Suprapubic skin (tissue), 4 donors: ENCODE measurements around the gene KL. TPM values are rescaled to one million over a fixed set of nuclear protein-coding genes. Genes with fewer than 3 reads are reported as not detected.

Source experiments
- DNase-seq, 2 donors: peaks; one replicate each; pipeline ENCODE4 v3.0.0-alpha.2; 2019; ENCODE audit warnings: low spot score in 2 of 2
- H3K27ac ChIP-seq: fragments of 200-600 bp; sonication (generic); one replicate; pipeline ENCODE4 v1.5.1; 2019
- H3K27me3 ChIP-seq: fragments of 200-600 bp; sonication (generic); one replicate; pipeline ENCODE4 v1.5.1; 2019
- H3K36me3 ChIP-seq: fragments of 200-600 bp; sonication (generic); one replicate; pipeline ENCODE4 v1.5.1; 2019
- H3K4me1 ChIP-seq: fragments of 200-600 bp; sonication (generic); one replicate; pipeline ENCODE4 v1.5.1; 2019
- H3K4me3 ChIP-seq: fragments of 200-600 bp; sonication (generic); one replicate; pipeline ENCODE4 v1.5.1; 2019; ENCODE audit warnings: mild to moderate bottlenecking
- H3K9me3 ChIP-seq: fragments of 200-600 bp; sonication (generic); one replicate; pipeline ENCODE4 v1.5.1; 2019
- EP300 ChIP-seq: sonication (generic); formaldehyde crosslinking; IDR thresholded peaks from one replicate; pipeline ENCODE4 v1.6.1; 2017; ENCODE audit warnings: antibody characterized with exemption
- POLR2A ChIP-seq, 2 donors: fragments of 450-650 bp; IDR thresholded peaks; one replicate each; pipeline ENCODE4 v1.6.1; 2017; ENCODE audit warnings: antibody characterized with exemption in 2 of 2, mild to moderate bottlenecking in 2 of 2, moderate library complexity in 2 of 2
- POLR2AphosphoS5 ChIP-seq, 3 donors: sonication (generic); formaldehyde crosslinking; IDR thresholded peaks; one replicate each; pipeline ENCODE4 v1.6.1; 2017; ENCODE audit warnings: antibody characterized with exemption in 3 of 3
- WGBS: methylation state at CpG from one replicate; pipeline ENCODE4 v1.1.5; 2018; 5-methylcytosine and 5-hydroxymethylcytosine counted together
- total RNA-seq, 4 donors: library from RNA; depleted of rRNA; stranded (reverse); fragments of >200 nt; gene quantifications; one replicate each; pipeline ENCODE4 v1.1.0, GENCODE V29; 2016
- TF ChIP-seq, protein P1 (sequence below), 2 donors: fragments of 200-600 bp in 1 of 2; fragments of 450-650 bp in 1 of 2; sonication (generic) in 1 of 2; IDR thresholded peaks; one replicate each; pipeline ENCODE4 v1.5.1; 2016 to 2019; ENCODE audit warnings: antibody characterized with exemption in 2 of 2, mild to moderate bottlenecking in 1 of 2, moderate library complexity in 1 of 2

KL gene
- total RNA-seq, 4 donors from 2014 or later = 0.95 to 1.6 (median 1.6) TPM

DNA sequence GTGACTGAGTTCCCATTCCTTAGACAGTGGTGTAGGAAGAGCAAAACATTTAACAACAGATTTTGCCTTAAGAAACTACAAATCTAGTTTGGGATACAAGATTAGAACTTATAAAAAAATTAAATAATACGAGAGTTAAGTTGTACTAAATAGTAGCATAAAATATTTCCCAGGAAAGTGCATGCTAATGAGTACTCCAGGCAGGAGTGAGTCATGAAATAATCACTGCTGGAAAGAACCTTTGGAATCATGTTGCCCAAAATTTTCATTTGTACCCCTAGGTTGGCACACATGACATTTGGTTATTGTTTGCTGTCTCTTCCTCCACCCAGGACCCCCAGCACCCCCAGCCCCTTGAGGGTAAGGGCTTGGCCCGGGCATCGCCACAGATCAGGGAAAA is 26.3 kb upstream of the KL start:
- Histone ChIP-seq H3K36me3 (no peaks in the 10 kb centered on the region), H3K27me3 (no peaks in the 10 kb centered on the region), H3K4me3 (no peak overlapping the region), H3K4me1 (peaks cover 12% of the 10 kb centered on the region), H3K9me3 (no peaks in the 10 kb centered on the region), H3K27ac (no peak overlapping the region)
- TF ChIP-seq POLR2AphosphoS5 (IDR thresholded peaks at IDR 0.05) (no peak), EP300 (no peak), POLR2A (IDR thresholded peaks at IDR 0.05) (no peak)
- TF ChIP-seq, protein P1, sequence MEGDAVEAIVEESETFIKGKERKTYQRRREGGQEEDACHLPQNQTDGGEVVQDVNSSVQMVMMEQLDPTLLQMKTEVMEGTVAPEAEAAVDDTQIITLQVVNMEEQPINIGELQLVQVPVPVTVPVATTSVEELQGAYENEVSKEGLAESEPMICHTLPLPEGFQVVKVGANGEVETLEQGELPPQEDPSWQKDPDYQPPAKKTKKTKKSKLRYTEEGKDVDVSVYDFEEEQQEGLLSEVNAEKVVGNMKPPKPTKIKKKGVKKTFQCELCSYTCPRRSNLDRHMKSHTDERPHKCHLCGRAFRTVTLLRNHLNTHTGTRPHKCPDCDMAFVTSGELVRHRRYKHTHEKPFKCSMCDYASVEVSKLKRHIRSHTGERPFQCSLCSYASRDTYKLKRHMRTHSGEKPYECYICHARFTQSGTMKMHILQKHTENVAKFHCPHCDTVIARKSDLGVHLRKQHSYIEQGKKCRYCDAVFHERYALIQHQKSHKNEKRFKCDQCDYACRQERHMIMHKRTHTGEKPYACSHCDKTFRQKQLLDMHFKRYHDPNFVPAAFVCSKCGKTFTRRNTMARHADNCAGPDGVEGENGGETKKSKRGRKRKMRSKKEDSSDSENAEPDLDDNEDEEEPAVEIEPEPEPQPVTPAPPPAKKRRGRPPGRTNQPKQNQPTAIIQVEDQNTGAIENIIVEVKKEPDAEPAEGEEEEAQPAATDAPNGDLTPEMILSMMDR (IDR thresholded peaks at IDR 0.05) = no peak
- DNase-seq = no peak
- WGBS = 70% methylated on average over 3 of the region's 3 CpGs

DNA sequence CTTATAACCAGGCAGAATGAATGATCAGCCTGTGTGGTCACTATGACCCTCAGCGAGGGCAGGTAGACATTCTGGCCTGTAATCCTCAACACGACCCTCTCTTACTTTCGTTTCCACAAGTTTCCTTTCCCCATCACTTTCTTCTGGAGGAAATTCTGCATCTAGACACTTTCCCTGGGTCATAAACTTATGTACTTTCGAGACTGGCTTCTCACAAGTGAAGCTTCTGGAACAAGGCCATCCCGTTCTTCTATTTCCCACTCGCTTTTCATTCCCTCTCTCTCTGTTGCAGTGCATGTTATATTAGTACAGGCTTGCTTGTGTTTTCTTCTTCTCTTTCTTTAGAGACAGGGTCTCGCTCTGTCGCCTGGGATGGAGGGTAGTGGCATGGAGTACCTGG is 23.1 kb upstream of the KL start:
- TF ChIP-seq EP300 = no peak
- no peak for TF ChIP-seq POLR2A (IDR thresholded peaks at IDR 0.05)
- TF ChIP-seq, protein P1 (IDR thresholded peaks at IDR 0.05) = no peak
- no peak for TF ChIP-seq POLR2AphosphoS5 (IDR thresholded peaks at IDR 0.05)
- Histone ChIP-seq H3K4me1 (peaks cover 12% of the 10 kb centered on the region), H3K27me3 (no peaks in the 10 kb centered on the region), H3K9me3 (no peaks in the 10 kb centered on the region), H3K27ac (no peak overlapping the region), H3K4me3 (no peak overlapping the region), H3K36me3 (no peaks in the 10 kb centered on the region)
- DNase-seq = no peak
- 70% methylated on average over 8 of the region's 8 CpGs for WGBS

DNA sequence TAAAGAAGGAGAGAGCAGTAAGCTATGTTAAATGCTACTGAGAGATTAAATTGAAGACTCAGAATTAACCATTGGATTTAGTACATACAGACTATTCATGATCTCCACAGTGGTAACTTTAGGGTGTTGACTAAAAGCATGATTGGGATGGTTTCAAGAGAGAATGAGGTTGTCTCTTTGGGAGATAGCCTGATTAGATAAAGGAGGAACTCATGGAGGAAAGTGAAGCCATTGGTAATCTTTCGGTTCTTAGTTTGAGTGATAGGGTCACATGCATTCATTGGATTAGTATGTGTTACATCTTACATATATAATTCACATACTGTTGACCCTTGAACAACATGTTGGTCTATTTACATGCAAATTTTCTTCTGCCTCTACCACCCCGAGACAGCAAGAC is 18.8 kb upstream of the KL start:
- TF ChIP-seq POLR2AphosphoS5 (IDR thresholded peaks at IDR 0.05) = no peak
- TF ChIP-seq, protein P1 (IDR thresholded peaks at IDR 0.05) = no peak
- no peak for TF ChIP-seq EP300
- TF ChIP-seq POLR2A (IDR thresholded peaks at IDR 0.05) = no peak
- WGBS = 91% methylated on average over 2 of the region's 2 CpGs
- Histone ChIP-seq H3K36me3 (no peaks in the 10 kb centered on the region), H3K27me3 (no peaks in the 10 kb centered on the region), H3K9me3 (no peaks in the 10 kb centered on the region), H3K27ac (no peak overlapping the region), H3K4me1 (no peaks in the 10 kb centered on the region), H3K4me3 (no peak overlapping the region)
- no peak for DNase-seq

DNA sequence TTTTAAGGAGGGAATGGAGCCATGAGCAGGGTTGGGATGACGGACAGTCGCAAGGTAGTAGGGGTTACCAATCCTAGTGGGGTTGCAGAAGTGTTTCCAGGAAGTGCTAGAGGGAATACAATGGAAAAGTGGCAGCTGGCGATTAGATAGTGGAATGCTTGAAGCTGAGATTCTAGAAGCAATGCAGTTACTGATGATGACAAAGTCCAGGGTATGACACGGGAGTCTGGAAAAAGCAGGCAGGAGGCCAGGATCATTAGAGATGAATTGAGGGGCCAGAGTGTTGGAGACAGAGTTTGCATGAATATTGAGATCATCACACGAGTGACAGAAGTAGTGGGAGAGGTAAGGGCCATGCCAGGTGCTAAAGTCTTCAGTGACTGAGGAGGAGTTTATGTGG is 17.3 kb upstream of the KL start:
- Histone ChIP-seq H3K27me3 (no peaks in the 10 kb centered on the region), H3K27ac (no peak overlapping the region), H3K4me1 (peaks cover 7% of the 10 kb centered on the region), H3K36me3 (no peaks in the 10 kb centered on the region), H3K4me3 (no peak overlapping the region), H3K9me3 (no peaks in the 10 kb centered on the region)
- 91% methylated on average over 5 of the region's 5 CpGs for WGBS
- no peak for DNase-seq
- no peak for TF ChIP-seq POLR2AphosphoS5 (IDR thresholded peaks at IDR 0.05)
- no peak for TF ChIP-seq EP300
- TF ChIP-seq, protein P1 (IDR thresholded peaks at IDR 0.05) = no peak
- no peak for TF ChIP-seq POLR2A (IDR thresholded peaks at IDR 0.05)

DNA sequence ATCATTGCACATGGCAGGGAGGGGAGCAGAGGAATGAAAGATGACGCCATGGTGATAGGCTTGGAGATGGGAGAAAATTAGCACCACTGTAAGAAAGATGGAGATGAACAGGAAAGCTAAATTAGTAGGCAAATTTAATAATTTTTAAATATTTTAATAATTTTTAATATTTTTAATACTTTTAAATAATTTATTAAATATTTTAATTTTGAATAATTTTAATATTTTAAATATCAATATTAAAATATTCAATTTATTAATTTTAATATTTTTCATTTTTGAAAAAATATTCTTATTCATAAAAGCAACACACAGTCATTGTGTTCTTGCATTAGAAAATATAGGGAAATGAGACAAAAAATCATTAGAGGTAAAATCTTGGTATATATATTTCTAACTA is 15.9 kb upstream of the KL start:
- H3K4me1 ChIP-seq = peaks cover 14% of the 10 kb centered on the region
- WGBS = 96% methylated on average over 1 of the region's 1 CpG
- H3K4me3 ChIP-seq = no peak overlapping the region
- no peak for TF ChIP-seq POLR2A (IDR thresholded peaks at IDR 0.05)
- no peaks in the 10 kb centered on the region for H3K36me3 ChIP-seq
- DNase-seq = no peak
- no peak overlapping the region for H3K27ac ChIP-seq
- no peaks in the 10 kb centered on the region for H3K9me3 ChIP-seq
- H3K27me3 ChIP-seq = no peaks in the 10 kb centered on the region

DNA sequence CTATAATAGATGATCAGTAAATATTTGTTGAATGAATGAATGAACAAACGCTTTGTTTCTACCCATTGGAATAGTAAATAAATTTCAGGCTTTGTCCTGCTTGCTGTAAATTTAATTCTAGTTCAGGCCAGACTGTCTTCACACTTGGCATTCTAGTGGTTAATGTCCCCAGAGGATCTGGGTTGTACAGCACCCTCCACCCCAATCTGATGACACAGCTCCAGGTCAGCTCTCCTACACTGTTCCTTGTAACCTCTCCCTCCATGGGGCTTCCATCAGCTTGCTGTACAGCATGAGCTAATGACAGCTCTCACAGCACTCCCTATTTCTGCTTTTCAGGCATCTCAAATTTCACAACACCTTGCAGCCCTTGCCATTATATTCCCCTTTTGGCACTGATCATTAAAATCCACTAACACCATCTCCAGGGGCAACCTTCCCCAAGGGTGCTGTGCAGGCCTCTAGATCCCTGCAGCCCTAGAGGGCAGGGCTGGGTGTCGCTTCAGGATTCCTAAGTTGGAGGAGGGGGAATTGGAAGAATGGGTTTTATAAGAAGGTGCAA is 12.7 kb upstream of the KL start:
- 94% methylated on average over 2 of the region's 2 CpGs for WGBS
- H3K27ac ChIP-seq = peak overlapping the region; percentile 70
- no peak overlapping the region for H3K4me3 ChIP-seq
- no peaks in the 10 kb centered on the region for H3K27me3 ChIP-seq
- no peak for TF ChIP-seq POLR2AphosphoS5 (IDR thresholded peaks at IDR 0.05)
- TF ChIP-seq POLR2A (IDR thresholded peaks at IDR 0.05) = no peak
- no peak for TF ChIP-seq EP300
- DNase-seq = no peak
- no peaks in the 10 kb centered on the region for H3K36me3 ChIP-seq
- peaks cover 5% of the 10 kb centered on the region for H3K9me3 ChIP-seq
- peaks cover 14% of the 10 kb centered on the region for H3K4me1 ChIP-seq
